Lower lobe of right lung (tissue), 2 donors: ENCODE results near the gene LYSET. TPM values are rescaled to one million over a fixed set of nuclear protein-coding genes. Genes with fewer than 3 reads are reported as not detected.
"Not testable (repeated sequence)": the region's sequence is repeated elsewhere in the genome, so short reads cannot be mapped to it uniquely, and the experiment has no call there.

Experiments
- ATAC-seq, 2 donors: fragments of 200-7000 bp; cut with Tn5 transposase; one replicate each; pipeline ENCODE4 v1.9.1; 2020 to 2022; ENCODE audit warnings: mild to moderate bottlenecking in 2 of 2, moderate library complexity in 2 of 2
- DNase-seq: peaks from one replicate; pipeline ENCODE4 v3.0.0-alpha.2; 2020
- H3K27ac ChIP-seq: fragments of 200-600 bp; one replicate; pipeline ENCODE4 v1.8.0; 2022
- H3K27me3 ChIP-seq: fragments of 200-600 bp; one replicate; pipeline ENCODE4 v1.8.0; 2022; ENCODE audit warnings: low read depth
- H3K36me3 ChIP-seq: fragments of 200-600 bp; one replicate; pipeline ENCODE4 v1.8.0; 2022; ENCODE audit warnings: mild to moderate bottlenecking
- H3K4me1 ChIP-seq: fragments of 200-600 bp; one replicate; pipeline ENCODE4 v1.8.0; 2022
- H3K4me3 ChIP-seq: fragments of 200-600 bp; one replicate; pipeline ENCODE4 v1.8.0; 2022; ENCODE audit warnings: mild to moderate bottlenecking
- H3K9me3 ChIP-seq: fragments of 200-600 bp; one replicate; pipeline ENCODE4 v1.8.0; 2022
- intact Hi-C: fragments of 100-400 bp; cut with DNase I; formaldehyde crosslinking; loops from one replicate; pipeline ENCODE4 v1.11.0; 2022
- total RNA-seq: library from RNA; stranded (reverse); fragmentation: NEBNext Ultra II Directional; extraction: Animal tissue kit (Norgen Biotek cat#: 25700); gene quantifications from one replicate; pipeline ENCODE4 v1.2.1, GENCODE V29; 2021
- TF ChIP-seq, protein P1 (sequence below): fragments of 200-600 bp; IDR thresholded peaks from one replicate; pipeline ENCODE4 v1.8.0; 2022; ENCODE audit warnings: antibody characterized with exemption, mild to moderate bottlenecking
- donor health status: DM: no; HTN: yes; CAD: no; lungs with severe emphysema.

The LYSET gene
- total RNA-seq, 1 donor from 2014 or later = 43.9 TPM

DNA sequence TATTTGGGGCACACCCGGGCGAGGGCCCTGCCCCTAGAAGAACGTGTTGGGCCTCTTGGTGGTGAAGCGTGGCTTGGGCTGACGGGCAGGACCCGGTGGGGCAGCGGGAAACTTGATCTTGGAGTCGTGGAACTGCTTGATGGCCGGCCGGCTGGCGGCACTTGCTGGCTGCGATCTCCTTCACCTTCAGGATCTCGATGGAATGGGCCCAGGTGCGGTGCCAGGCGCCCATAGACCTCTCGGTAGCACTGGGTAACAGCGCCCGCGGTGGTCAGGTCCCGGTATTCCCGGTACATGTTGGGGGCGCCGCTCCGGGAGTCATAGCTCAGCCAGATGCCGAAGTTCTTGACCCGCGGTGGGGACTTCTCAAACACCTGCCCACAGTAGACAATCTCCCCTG is 38.4 kb downstream of the LYSET start:
- DNase-seq (no peak), ATAC-seq (no peak)
- no peaks in the 10 kb centered on the region for H3K27me3 ChIP-seq
- no peaks in the 10 kb centered on the region for H3K4me1 ChIP-seq
- H3K27ac ChIP-seq = no peak overlapping the region
- intact Hi-C loops = no loop called here
- H3K36me3 ChIP-seq = peaks cover 96% of the 10 kb centered on the region
- H3K4me3 ChIP-seq = no peak overlapping the region
- TF ChIP-seq, protein P1, sequence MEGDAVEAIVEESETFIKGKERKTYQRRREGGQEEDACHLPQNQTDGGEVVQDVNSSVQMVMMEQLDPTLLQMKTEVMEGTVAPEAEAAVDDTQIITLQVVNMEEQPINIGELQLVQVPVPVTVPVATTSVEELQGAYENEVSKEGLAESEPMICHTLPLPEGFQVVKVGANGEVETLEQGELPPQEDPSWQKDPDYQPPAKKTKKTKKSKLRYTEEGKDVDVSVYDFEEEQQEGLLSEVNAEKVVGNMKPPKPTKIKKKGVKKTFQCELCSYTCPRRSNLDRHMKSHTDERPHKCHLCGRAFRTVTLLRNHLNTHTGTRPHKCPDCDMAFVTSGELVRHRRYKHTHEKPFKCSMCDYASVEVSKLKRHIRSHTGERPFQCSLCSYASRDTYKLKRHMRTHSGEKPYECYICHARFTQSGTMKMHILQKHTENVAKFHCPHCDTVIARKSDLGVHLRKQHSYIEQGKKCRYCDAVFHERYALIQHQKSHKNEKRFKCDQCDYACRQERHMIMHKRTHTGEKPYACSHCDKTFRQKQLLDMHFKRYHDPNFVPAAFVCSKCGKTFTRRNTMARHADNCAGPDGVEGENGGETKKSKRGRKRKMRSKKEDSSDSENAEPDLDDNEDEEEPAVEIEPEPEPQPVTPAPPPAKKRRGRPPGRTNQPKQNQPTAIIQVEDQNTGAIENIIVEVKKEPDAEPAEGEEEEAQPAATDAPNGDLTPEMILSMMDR = no peak
- no peaks in the 10 kb centered on the region for H3K9me3 ChIP-seq

DNA sequence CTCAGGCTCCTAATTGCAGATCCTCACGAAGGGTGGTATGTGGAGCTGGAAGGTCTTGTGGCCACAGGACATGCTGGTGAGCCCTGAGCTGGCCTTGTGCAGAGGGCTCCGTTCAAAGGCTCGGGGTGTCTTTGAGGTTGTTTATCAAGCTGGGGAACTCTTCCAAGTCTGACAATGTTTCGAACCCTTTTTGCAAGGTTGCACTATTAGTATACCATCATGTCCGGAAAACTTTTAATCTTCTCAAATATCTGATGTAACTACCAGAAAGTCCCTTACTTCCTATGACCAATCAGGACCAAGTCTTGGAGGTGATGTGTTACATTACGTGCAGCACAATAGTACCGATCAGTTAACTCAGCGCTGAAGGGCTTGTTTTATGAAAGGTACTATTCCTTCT is 43.4 kb downstream of the LYSET start:
- Histone ChIP-seq H3K4me3 (no peak overlapping the region), H3K9me3 (no peaks in the 10 kb centered on the region), H3K27ac (no peak overlapping the region), H3K4me1 (no peaks in the 10 kb centered on the region), H3K27me3 (no peaks in the 10 kb centered on the region), H3K36me3 (peaks cover 50% of the 10 kb centered on the region)
- no peak for DNase-seq
- no peak for ATAC-seq
- TF ChIP-seq, protein P1 = no peak
- intact Hi-C loops = no loop called here

DNA sequence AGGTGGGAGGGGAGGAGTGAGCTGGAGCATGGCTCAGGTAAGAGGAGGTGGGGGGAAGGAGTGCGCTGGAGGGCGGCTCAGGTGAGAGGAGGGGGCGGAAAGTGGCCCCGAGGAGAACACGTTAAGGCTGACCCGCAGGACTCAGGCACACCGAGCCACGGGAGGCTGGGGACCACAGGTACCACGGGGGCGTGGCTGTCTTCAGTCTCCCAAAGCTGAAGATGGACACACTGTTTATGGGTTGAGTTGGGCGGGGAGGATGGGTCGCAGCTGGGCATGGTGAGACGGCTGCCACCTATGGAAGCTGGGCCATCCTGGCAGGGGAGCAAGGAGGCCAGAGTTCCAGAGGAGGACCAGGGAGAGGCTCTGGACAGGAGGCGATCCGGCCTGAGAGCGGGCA is 45.4 kb downstream of the LYSET start:
- Histone ChIP-seq H3K27me3 (no peaks in the 10 kb centered on the region), H3K4me3 (no peak overlapping the region), H3K27ac (no peak overlapping the region), H3K9me3 (no peaks in the 10 kb centered on the region), H3K36me3 (peaks cover 30% of the 10 kb centered on the region), H3K4me1 (no peaks in the 10 kb centered on the region)
- TF ChIP-seq, protein P1 = no peak
- no peak for ATAC-seq
- DNase-seq = no peak
- intact Hi-C loops = no loop called here

DNA sequence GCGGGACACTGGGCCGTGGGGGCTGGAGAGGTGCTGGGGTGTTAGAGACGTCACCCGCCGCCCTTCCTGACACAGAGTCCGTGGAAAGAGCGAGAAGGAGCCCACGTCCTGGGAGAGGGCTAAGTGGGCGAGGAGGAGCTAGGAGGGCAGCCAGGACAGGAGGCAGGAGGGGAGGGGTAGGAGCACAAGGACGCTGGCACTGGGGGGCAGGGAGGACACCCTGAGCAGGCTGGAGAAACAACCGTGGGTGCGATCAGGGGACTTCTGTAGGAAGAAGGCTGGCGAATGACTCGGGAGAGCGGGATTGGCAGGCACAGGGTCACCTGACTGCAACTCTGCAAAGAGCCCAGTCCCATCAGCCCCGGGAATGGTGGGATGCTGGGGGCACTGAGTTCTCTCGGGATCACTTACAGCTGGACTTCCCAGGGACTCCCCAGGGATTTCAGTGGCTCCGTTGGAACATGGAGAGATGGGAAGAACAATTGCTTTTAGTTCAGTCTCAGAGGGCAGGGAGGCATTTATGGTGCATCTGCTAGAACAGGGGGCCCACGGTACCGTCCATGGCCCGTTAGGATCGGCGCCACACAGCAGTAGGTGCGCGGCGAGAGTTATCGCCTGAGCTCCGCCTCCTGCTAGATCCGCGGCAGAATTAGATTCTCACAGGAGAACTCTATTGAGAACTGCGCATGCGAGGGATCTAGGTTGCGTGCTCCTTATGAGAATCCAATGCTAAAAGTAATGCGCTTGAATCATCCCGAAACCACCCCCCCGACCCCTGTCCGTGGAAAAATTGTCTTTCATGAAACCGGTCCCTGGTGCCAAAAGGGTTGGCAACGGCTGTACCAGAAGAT is 46.2 kb downstream of the LYSET start:
- ATAC-seq (peak; percentile 21 to 63), DNase-seq (no peak)
- H3K27me3 ChIP-seq = no peaks in the 10 kb centered on the region
- H3K4me3 ChIP-seq = peak overlapping the region; percentile 41
- peaks cover 22% of the 10 kb centered on the region for H3K36me3 ChIP-seq
- no peaks in the 10 kb centered on the region for H3K4me1 ChIP-seq
- TF ChIP-seq, protein P1 = no peak
- no peak overlapping the region for H3K27ac ChIP-seq
- no peaks in the 10 kb centered on the region for H3K9me3 ChIP-seq
- intact Hi-C loops = no loop called here

DNA sequence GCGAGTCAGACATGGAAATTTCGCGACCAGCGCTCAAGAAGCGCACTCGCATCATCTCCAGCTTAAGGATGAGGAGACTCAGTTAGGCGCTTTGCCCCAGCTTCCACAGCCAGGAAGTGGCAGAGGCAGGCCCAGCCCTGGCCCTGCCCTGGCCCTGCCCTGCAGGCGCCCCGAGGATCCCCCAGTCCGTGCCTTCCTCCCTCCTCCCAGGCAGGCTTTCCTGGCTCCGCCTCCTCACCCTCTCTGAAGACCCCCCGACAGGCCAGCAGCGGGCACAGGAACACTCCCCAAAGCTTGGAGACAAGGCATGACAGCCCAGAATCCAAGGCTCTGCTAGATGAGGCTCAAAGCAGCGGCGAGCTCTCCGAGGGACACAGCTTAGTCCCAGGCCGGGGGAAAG is 47.0 kb downstream of the LYSET start:
- Histone ChIP-seq H3K4me1 (no peaks in the 10 kb centered on the region), H3K9me3 (no peaks in the 10 kb centered on the region), H3K27ac (no peak overlapping the region), H3K27me3 (no peaks in the 10 kb centered on the region), H3K36me3 (peaks cover 15% of the 10 kb centered on the region), H3K4me3 (peak overlapping the region; percentile 41)
- no peak for ATAC-seq
- no peak for DNase-seq
- intact Hi-C loops = no loop called here
- TF ChIP-seq, protein P1 = no peak

DNA sequence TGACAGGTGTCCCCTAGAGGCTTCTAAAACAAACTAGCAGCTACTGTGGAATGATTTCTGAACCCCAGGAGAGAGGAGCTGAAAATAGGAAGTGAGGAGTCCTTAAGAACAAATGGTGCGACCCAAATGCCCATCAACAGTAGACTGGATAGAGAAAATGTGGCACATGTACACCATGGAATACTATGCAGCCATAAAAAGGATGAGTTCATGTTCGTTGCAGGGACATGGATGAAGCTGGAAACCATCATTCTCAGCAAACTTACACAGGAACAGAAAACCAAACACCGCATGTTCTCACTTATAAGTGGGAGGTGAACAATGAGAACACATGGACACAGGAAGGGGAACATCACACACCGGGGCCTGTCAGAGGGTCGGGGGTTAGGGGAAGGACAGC is 48.0 kb downstream of the LYSET start:
- intact Hi-C loops, H3K36me3 ChIP-seq, H3K27ac ChIP-seq, H3K9me3 ChIP-seq, DNase-seq, H3K27me3 ChIP-seq, ATAC-seq, H3K4me1 ChIP-seq, H3K4me3 ChIP-seq: not testable (repeated sequence)
